Fibroblast of pulmonary artery (primary cell): ENCODE results near the gene METTL9.

Experiments used
- DNase-seq: peaks from one replicate; pipeline ENCODE4 v3.0.0-alpha.2; 2010; ENCODE audit warnings: low read depth
- H3K4me3 ChIP-seq: replicated peaks from 2 replicates; pipeline ENCODE4 v1.5.1; 2011; ENCODE audit warnings: low read depth, mild to moderate bottlenecking, control low read depth, low read length, moderate library complexity
- TF ChIP-seq, protein P1 (sequence below): IDR thresholded peaks from 2 replicates; pipeline ENCODE4 v1.5.1; 2011; ENCODE audit warnings: mild to moderate bottlenecking, control low read depth, low read length, inconsistent platforms; ENCODE audit errors: missing control alignments

The METTL9 gene

GRCh38 chr16:21589551-21589950 is 9.8 kb upstream of the METTL9 start:
- TF ChIP-seq, protein P1, sequence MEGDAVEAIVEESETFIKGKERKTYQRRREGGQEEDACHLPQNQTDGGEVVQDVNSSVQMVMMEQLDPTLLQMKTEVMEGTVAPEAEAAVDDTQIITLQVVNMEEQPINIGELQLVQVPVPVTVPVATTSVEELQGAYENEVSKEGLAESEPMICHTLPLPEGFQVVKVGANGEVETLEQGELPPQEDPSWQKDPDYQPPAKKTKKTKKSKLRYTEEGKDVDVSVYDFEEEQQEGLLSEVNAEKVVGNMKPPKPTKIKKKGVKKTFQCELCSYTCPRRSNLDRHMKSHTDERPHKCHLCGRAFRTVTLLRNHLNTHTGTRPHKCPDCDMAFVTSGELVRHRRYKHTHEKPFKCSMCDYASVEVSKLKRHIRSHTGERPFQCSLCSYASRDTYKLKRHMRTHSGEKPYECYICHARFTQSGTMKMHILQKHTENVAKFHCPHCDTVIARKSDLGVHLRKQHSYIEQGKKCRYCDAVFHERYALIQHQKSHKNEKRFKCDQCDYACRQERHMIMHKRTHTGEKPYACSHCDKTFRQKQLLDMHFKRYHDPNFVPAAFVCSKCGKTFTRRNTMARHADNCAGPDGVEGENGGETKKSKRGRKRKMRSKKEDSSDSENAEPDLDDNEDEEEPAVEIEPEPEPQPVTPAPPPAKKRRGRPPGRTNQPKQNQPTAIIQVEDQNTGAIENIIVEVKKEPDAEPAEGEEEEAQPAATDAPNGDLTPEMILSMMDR, result no peak
- H3K4me3 ChIP-seq, result no peak overlapping the region

GRCh38 chr16:21590287-21590686 is 9.1 kb upstream of the METTL9 start:
- DNase-seq, result peak; percentile 23
- no peak overlapping the region for H3K4me3 ChIP-seq
- TF ChIP-seq, protein P1, result no peak

More at GRCh38 chr16:21589551-21589950, 9.8 kb upstream of the METTL9 start:
- no peak for DNase-seq

DNA sequence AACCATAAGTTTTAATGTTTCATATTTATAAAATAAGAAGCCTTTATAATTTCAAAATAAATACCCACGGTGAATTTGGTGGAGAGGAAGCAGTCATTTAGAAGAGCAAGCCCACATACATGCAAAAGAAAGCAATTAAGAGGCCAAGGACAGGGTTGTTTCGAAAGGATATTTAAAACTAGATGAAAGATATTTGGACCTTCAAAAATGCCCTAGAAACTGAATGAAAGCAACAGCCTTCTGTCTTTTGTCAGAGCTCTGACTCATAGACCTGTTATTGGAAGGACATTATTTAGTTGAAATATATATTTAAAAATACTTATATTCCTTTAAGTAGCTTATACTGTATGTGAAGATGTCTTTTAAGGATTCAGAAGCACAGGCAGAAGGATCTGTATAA is 8.6 kb upstream of the METTL9 start:
- DNase-seq, result peak; percentile 40
- TF ChIP-seq, protein P1, result no peak
- H3K4me3 ChIP-seq, result no peak overlapping the region

DNA sequence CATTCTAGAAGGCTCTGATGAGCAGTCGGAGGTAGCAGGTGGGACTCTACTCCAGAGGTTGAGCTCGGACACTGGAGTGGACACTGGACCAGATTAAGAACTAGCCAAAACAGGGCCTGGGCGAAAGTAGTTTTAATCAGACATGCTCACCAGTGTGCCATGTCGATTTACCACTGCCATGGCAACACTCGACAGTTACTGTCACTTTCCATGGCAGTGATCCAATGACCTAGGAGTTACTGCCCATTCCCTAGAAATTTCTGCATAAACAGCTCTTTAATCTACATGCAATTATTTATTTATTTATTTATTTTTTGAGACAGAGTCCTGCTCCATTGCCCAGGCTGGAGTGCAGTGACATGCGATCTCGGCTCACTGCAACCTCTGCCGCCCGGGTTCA is 7.2 kb upstream of the METTL9 start:
- H3K4me3 ChIP-seq, result no peak overlapping the region
- no peak for DNase-seq
- TF ChIP-seq, protein P1, result no peak

- TF ChIP-seq, protein P1, result no peak
Measured at GRCh38 chr16:21593530-21594289, 5.7 kb upstream of the METTL9 start.

DNA sequence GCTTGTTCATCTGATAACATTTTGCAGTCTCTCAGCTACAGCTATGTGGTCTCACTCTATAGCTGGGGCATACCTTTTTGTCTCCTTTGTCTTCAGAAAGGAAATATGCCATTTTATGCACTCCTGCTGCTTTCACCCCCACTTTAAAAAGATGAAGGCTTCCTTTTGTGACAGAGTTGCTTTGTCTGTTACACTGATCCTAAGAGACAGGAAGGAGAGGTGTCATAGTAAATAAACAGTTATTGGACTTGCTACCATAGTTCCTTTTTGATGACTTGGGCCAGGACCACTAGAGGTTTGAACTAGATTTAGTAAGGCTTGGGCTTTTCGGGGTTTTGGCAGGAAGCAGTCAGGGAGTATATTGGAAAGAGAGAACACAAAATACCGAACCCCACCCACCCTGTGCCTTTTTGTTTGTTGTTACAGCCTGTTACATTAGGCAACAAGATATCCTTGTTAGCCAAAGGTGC is 1.8 kb upstream of the METTL9 start:
- no peak for DNase-seq
- TF ChIP-seq, protein P1, result no peak
- no peak overlapping the region for H3K4me3 ChIP-seq

More at GRCh38 chr16:21593530-21594289, 5.7 kb upstream of the METTL9 start:
- no peak overlapping the region for H3K4me3 ChIP-seq
- no peak for DNase-seq

GRCh38 chr16:21598206-21598605 is 1.2 kb upstream of the METTL9 start:
- TF ChIP-seq, protein P1, result no peak
- DNase-seq, result no peak
- no peak overlapping the region for H3K4me3 ChIP-seq
